B cell (primary cell): ENCODE measurements around the gene APIP. TPM values are rescaled to one million over a fixed set of nuclear protein-coding genes. Genes with fewer than 3 reads are reported as not detected.

Experiments used
- ATAC-seq: fragments of 200-7000 bp; cut with Tn5 transposase; one replicate; pipeline ENCODE4 v1.10.0; 2021; ENCODE audit warnings: low read depth, mild to moderate bottlenecking, moderate number of reproducible peaks, moderate library complexity
- CTCF ChIA-PET: fragments of 350-600 bp; sonication (Branson Sonifier 250); formaldehyde crosslinking; loops from one replicate; lab custom pipeline; 2021; ENCODE audit warnings: antibody characterized with exemption, inconsistent platforms; lab: Charles Lee
- POLR2A ChIA-PET: fragments of 350-600 bp; sonication (Branson Sonifier 250); formaldehyde crosslinking; loops from one replicate; lab custom pipeline; 2021; ENCODE audit warnings: antibody characterized with exemption; lab: Charles Lee
- DNase-seq: peaks from one replicate; pipeline ENCODE4 v3.0.0; 2013
- H2AFZ ChIP-seq: 2 replicates; pipeline ENCODE4 v1.6.1; 2012; ENCODE audit warnings: mild to moderate bottlenecking, low read depth, low read length; ENCODE audit not compliant: insufficient read depth, poor library complexity, severe bottlenecking
- H3K27ac ChIP-seq, 2 donors: 1 replicate in 1 of 2; 2 replicates in 1 of 2; pipeline ENCODE4 v1.5.1; 2012 to 2013; ENCODE audit warnings: low read length in 2 of 2, mild to moderate bottlenecking in 2 of 2, moderate library complexity in 1 of 2
- H3K27me3 ChIP-seq, 4 experiments: fragments of 200-600 bp in 1 of 4; sonication (generic) in 1 of 4; replicated peaks in 1 of 4; 1 replicate in 2 of 4; 2 replicates in 2 of 4; pipeline versions ENCODE4 v1.6.1 to v1.7.0; 2013 to 2016; ENCODE audit warnings: low read length in 3 of 4, mild to moderate bottlenecking in 2 of 4, mixed read lengths in 1 of 4, moderate library complexity in 1 of 4; ENCODE audit not compliant: insufficient read depth in 4 of 4, control insufficient read depth in 3 of 4; ENCODE audit errors: control extremely low read depth in 1 of 4
- H3K36me3 ChIP-seq, 2 experiments: replicated peaks in 1 of 2; 1 replicate in 1 of 2; 2 replicates in 1 of 2; pipeline versions ENCODE4 v1.6.1 to v1.7.1; 2013; ENCODE audit warnings: low read length in 1 of 2; ENCODE audit not compliant: insufficient read depth in 2 of 2, control insufficient read depth in 1 of 2; ENCODE audit errors: control extremely low read depth in 1 of 2, extremely low read depth in 1 of 2
- H3K4me1 ChIP-seq, 2 donors: fragments of 200-600 bp in 1 of 2; sonication (generic) in 1 of 2; 1 replicate in 1 of 2; 2 replicates in 1 of 2; pipeline versions ENCODE4 v1.5.1 to v1.6.1; 2013 to 2017; ENCODE audit warnings: low read length in 2 of 2; ENCODE audit not compliant: control insufficient read depth in 2 of 2, insufficient read depth in 2 of 2
- H3K4me2 ChIP-seq: replicated peaks from 2 replicates; pipeline ENCODE3; 2012; ENCODE audit warnings: mild to moderate bottlenecking, low read depth, low read length; ENCODE audit not compliant: poor library complexity, severe bottlenecking
- H3K4me3 ChIP-seq, 5 experiments: fragments of 200-600 bp in 1 of 5; sonication (generic) in 1 of 5; 1 replicate in 3 of 5; 2 replicates in 2 of 5; pipeline versions ENCODE4 v1.5.1 to v1.7.0; 2011 to 2016; ENCODE audit warnings: low read length in 4 of 5, mild to moderate bottlenecking in 4 of 5, low read depth in 2 of 5, control low read depth in 1 of 5, moderate library complexity in 1 of 5; ENCODE audit not compliant: insufficient read depth in 1 of 5; ENCODE audit errors: control extremely low read depth in 1 of 5, extremely low read depth in 1 of 5
- H3K79me2 ChIP-seq: fragments of 200-600 bp; sonication (generic); one replicate; pipeline ENCODE4 v1.6.0; 2016; ENCODE audit warnings: low read length; ENCODE audit not compliant: control insufficient read depth, insufficient read depth
- H3K9ac ChIP-seq: fragments of 200-600 bp; sonication (generic); 2 replicates; pipeline ENCODE4 v1.6.1; 2017; ENCODE audit warnings: mild to moderate bottlenecking, low read length, moderate library complexity
- H3K9me3 ChIP-seq, 3 donors: one replicate each; pipeline versions ENCODE4 v1.6.1 to v1.7.1; 2013; ENCODE audit warnings: low read length in 2 of 3; ENCODE audit not compliant: control insufficient read depth in 2 of 3, insufficient read depth in 1 of 3; ENCODE audit errors: control extremely low read depth in 1 of 3
- H4K20me1 ChIP-seq: 2 replicates; pipeline ENCODE4 v1.6.0; 2012; ENCODE audit warnings: mild to moderate bottlenecking, low read length; ENCODE audit not compliant: insufficient read depth, control insufficient read depth, poor library complexity, severe bottlenecking
- H3K27ac Mint-ChIP-seq: one replicate; pipeline ENCODE4 v1.8.0; 2021; ENCODE audit warnings: mixed read lengths
- H3K27me3 Mint-ChIP-seq: one replicate; pipeline ENCODE4 v1.8.0; 2021; ENCODE audit warnings: mixed read lengths
- H3K4me1 Mint-ChIP-seq: one replicate; pipeline ENCODE4 v1.8.0; 2021; ENCODE audit warnings: mixed read lengths
- H3K4me3 Mint-ChIP-seq: one replicate; pipeline ENCODE4 v1.8.0; 2021; ENCODE audit warnings: mixed read lengths
- H3K9me3 Mint-ChIP-seq: one replicate; pipeline ENCODE4 v1.8.0; 2022; ENCODE audit warnings: mixed read lengths; ENCODE audit not compliant: insufficient read depth
- CTCF ChIP-seq: fragments of 200-600 bp; IDR thresholded peaks from one replicate; pipeline ENCODE4 v1.8.0; 2022; ENCODE audit warnings: antibody characterized with exemption, mild to moderate bottlenecking
- EZH2 ChIP-seq: IDR thresholded peaks from 2 replicates; pipeline ENCODE4 v1.6.1; 2012; ENCODE audit warnings: borderline replicate concordance, low read depth, mild to moderate bottlenecking, moderate library complexity, low read length; ENCODE audit not compliant: insufficient read depth, poor library complexity, severe bottlenecking
- WGBS: methylation state at CpG from one replicate; pipeline ENCODE4 v1.1.5; 2013; ENCODE audit warnings: missing lambda C conversion rate; ENCODE audit not compliant: insufficient coverage; 5-methylcytosine and 5-hydroxymethylcytosine counted together
- intact Hi-C: fragments of 100-400 bp; cut with micrococcal nuclease; formaldehyde crosslinking; loops from one replicate; pipeline ENCODE4 v1.10.0; 2022
- polyA plus RNA-seq: library from polyadenylated mRNA; depleted of rRNA; stranded (reverse); fragments of >200 nt; gene quantifications from 2 replicates; pipeline ENCODE4 v1.2.3, GENCODE V29; 2012
- total RNA-seq, 2 donors: library from RNA; stranded (reverse); fragments of 120-200 nt in 1 of 2; gene quantifications; 1 replicate in 1 of 2; 2 replicates in 1 of 2; pipeline versions ENCODE4 v1.2.3 to v1.2.4, GENCODE V29; 2013 to 2022

The APIP gene
- total and polyA plus RNA-seq, 2 donors (not counting 1 experiment from before 2014, with no cell fraction given): 6.1 to 19.4 TPM

GRCh38 chr11:34851916-34852315, 64.3 kb downstream of the APIP start:
- TF ChIP-seq EZH2 (no peak), CTCF (no peak)
- H3K36me3 ChIP-seq: no peaks in the 10 kb centered on the region
- intact Hi-C loops: no loop called here
- H3K27ac ChIP-seq: no peak overlapping the region
- Mint-ChIP-seq H3K9me3 (no peaks in the 10 kb centered on the region), H3K27me3 (peaks cover 19% of the 10 kb centered on the region), H3K4me1 (no peaks in the 10 kb centered on the region), H3K27ac (no peak overlapping the region), H3K4me3 (no peak overlapping the region)
- no peaks in the 10 kb centered on the region for H3K79me2 ChIP-seq
- H2AFZ ChIP-seq: no peak overlapping the region
- ChIA-PET POLR2A (no interaction called here), CTCF (no interaction called here)
- no peak overlapping the region for H3K9ac ChIP-seq
- ATAC-seq: no peak
- peaks cover 0 to 6% (median 0%) of the 10 kb centered on the region in 4 experiments for H3K27me3 ChIP-seq
- H4K20me1 ChIP-seq: no peaks in the 10 kb centered on the region
- no peaks in the 10 kb centered on the region for H3K4me1 ChIP-seq
- no peak for DNase-seq
- no peak overlapping the region for H3K4me2 ChIP-seq
- no peak overlapping the region for H3K4me3 ChIP-seq
- no peaks in the 10 kb centered on the region for H3K9me3 ChIP-seq

GRCh38 chr11:34850334-34850733, 65.8 kb downstream of the APIP start:
- no peak overlapping the region for H3K4me2 ChIP-seq
- H4K20me1 ChIP-seq: no peaks in the 10 kb centered on the region
- H2AFZ ChIP-seq: no peak overlapping the region
- ChIA-PET POLR2A (no interaction called here), CTCF (no interaction called here)
- ATAC-seq: no peak
- WGBS: no CpG with 5 or more reads among the region's 4 CpGs
- H3K79me2 ChIP-seq: no peaks in the 10 kb centered on the region
- no peak overlapping the region for H3K27ac ChIP-seq
- peaks cover 0 to 6% (median 0%) of the 10 kb centered on the region in 4 experiments for H3K27me3 ChIP-seq
- no peak for TF ChIP-seq CTCF
- TF ChIP-seq EZH2: no peak
- no peaks in the 10 kb centered on the region for H3K9me3 ChIP-seq
- H3K4me1 ChIP-seq: no peaks in the 10 kb centered on the region
- DNase-seq: no peak
- intact Hi-C loops: no loop called here
- no peak overlapping the region for H3K9ac ChIP-seq
- H3K36me3 ChIP-seq: no peaks in the 10 kb centered on the region
- Mint-ChIP-seq H3K27ac (no peak overlapping the region), H3K27me3 (peaks cover 25% of the 10 kb centered on the region), H3K4me3 (no peak overlapping the region), H3K4me1 (no peaks in the 10 kb centered on the region), H3K9me3 (no peaks in the 10 kb centered on the region)
- no peak overlapping the region for H3K4me3 ChIP-seq
